GM10266 (cell line): ENCODE results near the gene SMARCC1.

Experiments
- DNase-seq: peaks from one replicate; pipeline ENCODE4 v3.0.0; 2012; ENCODE audit errors: extremely low spot score
- TF ChIP-seq, protein P1 (sequence below): IDR thresholded peaks from 2 replicates; pipeline ENCODE4 v1.5.1; 2012; ENCODE audit warnings: mild to moderate bottlenecking, low read depth; ENCODE audit not compliant: control insufficient read depth, insufficient read depth; ENCODE audit errors: missing control alignments

SMARCC1 gene

DNA sequence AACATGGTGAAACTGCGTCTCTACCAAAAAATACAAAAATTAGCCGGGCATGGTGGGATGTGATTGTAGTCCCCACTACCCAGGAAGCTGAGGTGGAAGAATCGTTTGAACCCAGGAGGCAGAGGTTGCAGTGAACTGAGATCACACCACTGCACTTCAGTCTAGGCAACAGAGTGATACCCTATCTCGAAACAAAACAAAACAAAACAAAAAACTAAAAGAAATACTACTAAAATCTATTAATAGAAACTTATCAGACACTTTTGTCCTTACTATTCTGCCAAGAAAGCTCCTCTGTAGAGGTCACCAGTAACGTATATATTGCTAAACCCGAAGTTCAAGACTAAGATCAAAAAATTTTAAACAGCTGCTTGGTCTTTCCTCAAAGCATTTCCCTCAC, 67.1 kb downstream of the SMARCC1 start:
- no peak for DNase-seq
- TF ChIP-seq, protein P1, sequence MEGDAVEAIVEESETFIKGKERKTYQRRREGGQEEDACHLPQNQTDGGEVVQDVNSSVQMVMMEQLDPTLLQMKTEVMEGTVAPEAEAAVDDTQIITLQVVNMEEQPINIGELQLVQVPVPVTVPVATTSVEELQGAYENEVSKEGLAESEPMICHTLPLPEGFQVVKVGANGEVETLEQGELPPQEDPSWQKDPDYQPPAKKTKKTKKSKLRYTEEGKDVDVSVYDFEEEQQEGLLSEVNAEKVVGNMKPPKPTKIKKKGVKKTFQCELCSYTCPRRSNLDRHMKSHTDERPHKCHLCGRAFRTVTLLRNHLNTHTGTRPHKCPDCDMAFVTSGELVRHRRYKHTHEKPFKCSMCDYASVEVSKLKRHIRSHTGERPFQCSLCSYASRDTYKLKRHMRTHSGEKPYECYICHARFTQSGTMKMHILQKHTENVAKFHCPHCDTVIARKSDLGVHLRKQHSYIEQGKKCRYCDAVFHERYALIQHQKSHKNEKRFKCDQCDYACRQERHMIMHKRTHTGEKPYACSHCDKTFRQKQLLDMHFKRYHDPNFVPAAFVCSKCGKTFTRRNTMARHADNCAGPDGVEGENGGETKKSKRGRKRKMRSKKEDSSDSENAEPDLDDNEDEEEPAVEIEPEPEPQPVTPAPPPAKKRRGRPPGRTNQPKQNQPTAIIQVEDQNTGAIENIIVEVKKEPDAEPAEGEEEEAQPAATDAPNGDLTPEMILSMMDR, result no peak

DNA sequence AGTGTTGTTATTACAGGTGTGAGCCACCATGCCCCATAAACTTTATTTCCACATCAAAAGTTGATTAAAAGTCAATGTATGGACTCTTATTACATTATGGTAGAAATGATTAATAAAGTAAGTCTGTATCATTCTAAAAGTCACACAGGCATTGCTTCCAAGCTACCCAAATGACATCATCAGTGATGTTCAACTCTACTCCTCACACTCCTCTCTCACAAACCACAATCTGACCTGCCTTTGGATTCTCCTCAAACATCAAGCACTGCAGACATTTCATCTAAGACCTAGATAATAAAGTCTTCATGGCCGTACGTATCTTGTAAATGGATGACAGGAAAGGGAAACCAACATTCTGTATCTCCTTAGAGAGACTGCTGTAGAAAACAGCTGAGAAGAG, 68.0 kb downstream of the SMARCC1 start:
- TF ChIP-seq, protein P1, result no peak
- DNase-seq, result no peak

DNA sequence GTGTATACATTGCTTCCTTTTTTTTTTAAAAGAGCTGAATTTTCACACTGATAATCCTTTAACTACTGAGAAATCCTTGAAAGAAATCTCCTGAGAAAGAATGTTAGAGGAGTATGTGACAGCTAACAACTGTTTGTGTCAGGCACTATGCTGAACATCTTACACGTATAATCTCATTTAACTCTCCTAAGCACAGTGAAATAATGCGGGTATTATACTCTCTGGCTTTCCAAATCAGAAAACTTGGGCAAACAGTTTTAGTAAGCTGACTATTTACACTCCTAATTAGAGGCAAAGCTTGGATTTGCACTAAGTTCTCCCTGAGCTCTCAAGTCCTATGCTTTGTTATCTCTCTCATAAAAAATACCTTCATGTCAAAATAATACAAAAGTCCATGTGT, 69.3 kb downstream of the SMARCC1 start:
- TF ChIP-seq, protein P1, result no peak
- no peak for DNase-seq

DNA sequence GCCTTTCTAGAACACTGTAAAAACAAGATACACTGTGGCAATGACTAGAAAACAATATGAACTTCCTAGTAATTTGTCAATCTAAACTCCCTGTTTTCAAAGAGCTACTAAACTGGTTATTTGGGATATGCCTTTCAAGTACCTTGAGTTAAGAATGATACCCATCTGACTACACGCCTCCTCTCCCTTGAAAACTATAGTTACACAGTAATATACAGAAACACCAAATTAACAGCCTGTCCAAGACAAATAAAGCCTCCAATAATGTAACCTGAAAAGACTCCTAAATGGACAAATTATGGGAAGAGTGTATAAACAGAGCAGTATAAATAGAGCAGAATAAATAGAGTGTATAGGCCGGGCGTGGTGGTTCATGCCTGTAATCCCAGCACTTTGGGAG, 70.1 kb downstream of the SMARCC1 start:
- TF ChIP-seq, protein P1, result no peak
- DNase-seq, result no peak

DNA sequence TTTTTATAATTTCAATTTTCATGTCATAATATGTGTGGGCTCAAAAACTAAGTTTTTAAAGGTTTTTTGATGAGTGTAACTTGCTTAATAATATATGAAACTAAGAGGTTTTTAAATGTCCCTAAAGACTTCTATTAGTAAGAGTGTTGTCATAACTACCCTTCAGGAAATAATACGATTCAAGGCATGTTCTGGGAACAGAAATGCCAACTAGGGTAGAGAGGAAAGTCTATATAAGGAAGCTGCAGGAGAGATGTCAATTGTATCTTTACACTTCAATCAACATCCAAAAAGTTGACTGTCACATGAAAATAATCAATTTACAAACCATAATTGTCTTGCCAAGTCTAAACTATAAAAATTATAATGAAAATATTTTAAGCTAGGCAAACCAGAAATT, 76.3 kb downstream of the SMARCC1 start:
- DNase-seq, result no peak
- TF ChIP-seq, protein P1, result no peak

DNA sequence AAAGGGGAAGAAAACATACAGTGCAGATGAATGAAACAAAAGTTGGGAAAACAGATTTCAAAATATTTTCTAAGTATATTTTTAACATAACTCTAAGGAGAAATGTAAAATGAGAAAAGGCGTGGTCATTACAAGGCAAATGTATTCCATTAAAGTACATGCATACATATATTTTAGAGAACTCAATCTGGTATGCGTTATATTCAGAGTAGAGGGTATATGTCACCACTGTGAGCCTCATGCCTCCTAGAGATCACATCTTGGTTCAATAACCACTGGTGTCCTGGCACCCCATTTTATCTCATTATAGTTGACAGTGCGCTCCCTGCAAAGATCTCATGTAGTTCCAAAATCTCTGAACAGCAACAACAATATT, 77.5 kb downstream of the SMARCC1 start:
- no peak for DNase-seq
- TF ChIP-seq, protein P1, result no peak

DNA sequence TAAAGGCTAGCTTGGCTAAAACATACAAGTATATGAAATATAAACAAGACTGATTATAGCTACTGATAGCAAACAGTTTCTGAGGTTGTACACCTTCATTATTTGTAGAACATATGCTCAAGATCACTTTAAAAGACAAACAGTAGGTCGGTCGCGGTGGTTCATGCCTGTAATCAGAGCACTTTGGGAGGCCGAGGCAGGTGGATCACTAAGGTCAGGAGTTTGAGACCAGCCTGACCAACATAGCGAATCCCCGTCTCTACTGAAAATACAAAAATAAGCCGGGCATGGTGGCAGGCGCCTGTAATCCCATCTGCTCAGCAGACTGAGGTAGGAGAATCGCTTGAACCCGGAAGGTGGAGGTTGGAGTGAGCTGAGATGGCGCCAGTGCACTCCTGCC, 80.3 kb downstream of the SMARCC1 start:
- no peak for DNase-seq
- TF ChIP-seq, protein P1, result no peak

DNA sequence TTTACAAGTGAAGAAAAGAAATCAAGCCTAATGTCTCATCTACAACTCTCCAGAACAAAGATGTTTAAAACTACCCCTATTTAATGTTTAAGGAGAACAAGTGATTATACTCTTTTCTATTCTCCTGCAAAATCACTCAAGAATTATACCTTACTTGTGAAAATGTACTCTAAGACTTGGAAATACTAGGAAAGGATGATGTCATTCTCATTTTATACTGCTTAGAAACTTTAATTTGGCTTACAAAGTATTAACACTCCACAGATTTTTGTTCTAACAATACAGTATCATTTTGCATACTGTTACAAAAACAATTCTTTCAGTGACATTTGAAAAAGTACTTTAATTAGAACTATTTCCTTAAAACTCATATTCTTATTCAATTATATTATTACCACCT, 89.5 kb downstream of the SMARCC1 start:
- TF ChIP-seq, protein P1, result no peak
- no peak for DNase-seq
